HG03521 (cell line): Measurements from ENCODE around the gene ERICH4.
"Not testable (repeated sequence)": the region's sequence is repeated elsewhere in the genome, so short reads cannot be mapped to it uniquely, and the experiment has no call there.

ENCODE experiments used
- ATAC-seq: cut with Tn5 transposase; IDR thresholded peaks from one replicate; pipeline ENCODE4 v1.9.1; 2021; ENCODE audit warnings: mild to moderate bottlenecking, moderate library complexity; ENCODE audit not compliant: unreplicated experiment

ERICH4 gene

GRCh38 chr19:41463257-41464256 is 20.6 kb downstream of the ERICH4 start:
- ATAC-seq = not testable (repeated sequence)

GRCh38 chr19:41476583-41476982 is 33.6 kb downstream of the ERICH4 start:
- ATAC-seq = no peak

GRCh38 chr19:41478171-41478570 is 35.2 kb downstream of the ERICH4 start:
- no peak for ATAC-seq

- ATAC-seq = no peak
Observed at GRCh38 chr19:41478875-41479756, 36.2 kb downstream of the ERICH4 start.

GRCh38 chr19:41479757-41480191 is 36.8 kb downstream of the ERICH4 start:
- ATAC-seq = no peak

- ATAC-seq = no peak
Observed at GRCh38 chr19:41480336-41480735, 37.4 kb downstream of the ERICH4 start.

- no peak for ATAC-seq
Observed at GRCh38 chr19:41484822-41485221, 41.9 kb downstream of the ERICH4 start.

- not testable (repeated sequence) for ATAC-seq
Observed at GRCh38 chr19:41486953-41487352, 44.0 kb downstream of the ERICH4 start.

- ATAC-seq = no peak
Observed at GRCh38 chr19:41492843-41493242, 49.9 kb downstream of the ERICH4 start.
